Effector CD4-positive, alpha-beta T cell (primary cell): ENCODE data around the gene PSENEN.
"Not testable (repeated sequence)": the region's sequence is repeated elsewhere in the genome, so short reads cannot be mapped to it uniquely, and the experiment has no call there.

ENCODE experiments used
- DNase-seq: peaks from one replicate; pipeline ENCODE4 v3.0.0-alpha.2; 2020

PSENEN gene

DNA sequence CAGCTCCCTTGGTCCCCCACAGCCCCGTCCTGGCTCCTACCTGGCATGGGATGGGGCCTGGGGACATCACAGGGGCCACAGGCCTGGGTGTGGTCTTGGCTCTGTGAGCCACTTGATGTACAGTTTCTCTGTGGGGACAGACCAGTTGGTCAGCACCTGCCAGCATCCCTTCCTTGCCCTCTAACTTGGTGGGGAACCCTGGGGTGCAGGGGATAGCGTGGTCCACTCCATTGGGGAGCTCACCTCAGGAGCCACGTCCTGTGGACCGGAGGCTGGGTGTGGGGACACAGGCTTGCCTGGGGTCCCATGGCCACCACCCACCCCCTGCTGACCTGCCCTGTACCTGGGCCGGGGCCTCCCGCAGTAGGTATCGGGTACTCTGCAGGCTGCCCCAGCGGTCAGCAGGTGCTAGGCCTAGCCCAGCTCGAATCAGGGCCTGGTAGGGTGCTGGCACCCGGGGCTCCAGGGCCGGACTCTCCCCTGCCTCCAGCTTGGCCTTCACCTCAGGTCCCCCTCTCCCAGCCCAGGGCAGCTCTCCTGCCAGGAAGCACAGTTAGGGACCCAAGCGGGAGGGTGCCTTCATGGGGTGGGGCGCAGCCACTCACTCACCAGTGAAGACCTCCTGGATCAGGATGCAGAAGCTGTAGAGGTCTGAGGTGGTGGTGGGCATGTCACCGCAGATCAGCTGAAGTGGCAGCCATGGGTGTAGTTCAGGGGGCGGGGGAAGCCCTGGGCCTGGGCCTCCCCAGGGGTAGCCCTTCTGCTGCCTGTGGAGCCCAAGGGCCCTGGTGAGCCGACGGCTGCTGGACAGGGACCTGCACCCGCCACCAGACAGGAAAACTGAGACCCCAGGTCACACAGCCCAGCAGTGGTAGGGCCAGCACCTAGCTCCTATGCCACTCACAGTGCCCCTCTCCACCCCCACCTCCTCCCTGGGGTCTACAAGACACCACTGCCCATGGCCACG is 44.8 kb downstream of the PSENEN start:
- DNase-seq: no peak

DNA sequence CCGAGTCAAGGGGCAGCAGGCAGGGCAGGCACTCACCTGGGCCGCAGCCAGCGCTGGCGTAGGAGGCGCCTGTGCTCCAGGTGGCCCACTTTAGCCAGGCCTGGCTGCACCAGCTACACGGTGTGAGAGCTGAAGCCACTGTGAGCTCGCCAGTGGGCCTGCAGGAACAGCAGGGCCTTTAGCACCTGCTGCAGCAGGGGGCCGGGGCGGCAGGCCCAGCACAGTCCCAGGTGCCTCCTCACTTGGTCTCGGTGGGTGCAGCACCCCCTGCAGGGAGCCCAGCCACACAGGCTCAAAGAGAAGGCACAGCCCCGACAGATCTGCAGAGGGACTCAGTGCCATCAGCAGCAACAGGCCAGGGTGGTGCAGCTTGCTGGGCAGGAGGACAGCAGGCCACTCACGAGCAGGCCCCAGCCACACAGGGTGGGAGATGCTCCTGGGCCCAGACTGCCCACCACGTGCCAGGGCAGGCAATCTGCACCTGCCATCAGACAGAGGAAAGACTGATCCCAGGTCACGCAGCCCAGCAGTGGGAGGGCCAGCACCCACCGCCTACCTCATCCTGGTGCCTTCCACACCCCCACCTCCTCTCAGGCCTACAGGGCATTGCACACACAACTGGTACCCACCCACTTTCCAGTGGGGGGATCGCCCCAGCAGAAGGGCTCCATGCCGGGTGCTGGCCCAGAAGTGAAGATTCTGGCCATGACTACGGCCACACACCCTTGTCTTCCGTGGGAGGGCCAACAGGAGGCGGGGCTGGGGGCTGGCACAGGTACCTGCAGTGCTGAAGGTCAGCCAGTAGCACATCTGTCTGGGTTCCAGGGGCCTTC is 45.7 kb downstream of the PSENEN start:
- no peak for DNase-seq

DNA sequence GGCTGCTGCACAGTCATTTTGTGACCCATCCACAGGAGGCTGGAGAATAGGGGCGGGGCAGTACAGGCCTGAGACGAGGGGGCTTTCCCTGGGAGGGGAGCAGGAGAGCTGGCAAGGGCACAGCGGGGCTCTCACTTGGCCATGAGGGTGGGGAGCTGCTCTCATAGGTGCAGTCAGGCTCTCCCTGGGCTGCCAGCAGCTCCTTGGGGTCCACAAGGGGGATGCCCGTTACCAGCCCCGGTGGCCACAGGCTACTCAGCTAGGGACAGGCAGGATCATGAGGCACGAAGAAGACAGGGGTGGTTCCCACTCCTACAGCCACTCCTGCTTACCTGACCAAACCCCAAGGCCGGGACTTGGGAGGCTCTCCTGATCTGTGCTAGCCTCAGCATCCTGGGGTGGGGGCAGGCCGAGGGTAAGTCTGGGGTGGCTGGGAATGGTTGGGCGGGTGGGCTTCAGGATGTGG is 46.4 kb downstream of the PSENEN start:
- DNase-seq: no peak

DNA sequence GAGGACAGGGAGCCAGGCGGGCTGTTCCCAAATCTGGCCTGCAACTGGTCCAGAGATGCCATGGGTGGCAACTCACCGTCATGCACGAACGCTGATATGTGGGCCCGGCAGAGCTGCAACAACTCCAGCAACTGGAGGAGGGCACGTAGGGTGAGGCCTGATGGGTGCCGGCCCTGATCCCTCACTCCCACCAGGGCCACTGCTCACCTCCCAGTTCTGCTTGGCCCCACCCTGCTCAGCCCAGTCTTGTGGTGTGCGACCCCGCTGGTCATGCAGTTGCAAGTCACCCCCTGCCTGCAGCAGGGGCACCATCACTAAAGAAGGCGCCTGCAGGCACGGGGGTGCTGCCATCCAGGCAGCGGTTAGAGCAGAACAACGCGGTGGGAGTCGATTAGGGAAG is 46.9 kb downstream of the PSENEN start:
- DNase-seq: no peak

- no peak for DNase-seq
Measured at GRCh38 chr19:35792888-35793287, 47.4 kb downstream of the PSENEN start.

DNA sequence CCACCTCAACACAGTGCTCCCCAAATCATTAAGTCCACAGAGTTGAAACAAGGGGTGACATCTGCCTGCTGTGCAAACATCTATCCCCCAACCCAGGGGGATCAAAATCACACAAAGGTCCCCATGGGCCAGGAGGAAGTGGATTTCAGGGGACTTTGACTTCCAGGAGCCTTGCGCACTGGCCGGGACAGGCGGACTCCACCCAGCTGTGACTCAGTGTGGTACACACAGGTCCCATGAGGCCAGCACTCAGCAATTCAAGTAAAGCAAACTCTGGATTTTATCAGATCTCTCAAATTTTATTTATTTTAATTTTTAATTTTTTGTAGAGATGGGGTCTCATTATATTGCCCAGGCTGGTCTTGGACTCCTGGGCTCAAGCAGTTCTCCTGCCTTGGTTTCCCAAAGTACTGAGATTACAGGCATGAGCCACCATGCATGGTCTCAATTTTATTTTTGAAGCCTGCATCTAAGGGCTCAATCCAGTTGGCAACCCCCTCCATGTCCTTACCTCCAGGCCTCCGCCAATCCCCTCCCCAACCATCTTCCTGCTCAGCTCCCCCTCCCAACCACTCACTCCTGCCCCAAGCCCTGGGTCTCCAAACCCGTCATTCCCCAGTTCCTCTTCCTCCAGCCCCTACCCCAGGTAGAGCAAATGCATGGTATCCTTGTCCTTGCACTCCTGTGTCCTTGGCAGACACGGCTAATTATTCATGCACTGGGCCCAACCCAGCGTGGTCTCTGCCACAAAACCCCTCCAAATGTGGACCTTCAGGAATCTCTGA is 48.1 kb downstream of the PSENEN start:
- DNase-seq: no peak

GRCh38 chr19:35795564-35795963 is 50.1 kb downstream of the PSENEN start:
- DNase-seq: not testable (repeated sequence)
